Middle frontal gyrus (tissue), 1 donor: ENCODE measurements around the gene TMEM151A.
"Not testable (repeated sequence)": the region's sequence is repeated elsewhere in the genome, so short reads cannot be mapped to it uniquely, and the experiment has no call there.

ENCODE experiments used
- DNase-seq: peaks from one replicate; pipeline ENCODE4 v3.0.0-alpha.2; 2015; ENCODE audit warnings: low spot score; ENCODE audit errors: extremely low spot score

TMEM151A gene

DNA sequence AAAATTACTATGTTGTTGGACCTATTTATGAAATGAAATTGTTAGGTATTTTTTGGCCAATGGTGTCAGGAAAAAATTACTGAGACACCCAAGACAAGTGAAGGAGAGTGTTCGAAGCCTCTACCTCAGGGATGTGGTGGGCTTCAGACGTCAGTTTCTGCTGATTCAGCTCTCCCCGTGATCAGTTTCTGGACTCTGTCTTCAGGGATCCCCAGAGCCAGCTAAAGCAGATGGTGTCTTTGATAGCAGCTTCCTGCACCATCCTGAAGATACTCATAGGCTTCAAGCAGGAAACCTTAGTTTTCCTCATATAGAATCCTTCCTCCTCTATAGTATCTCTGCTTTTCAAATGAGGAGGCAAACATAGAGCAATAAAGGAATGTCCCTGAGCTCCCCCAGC is 17.8 kb downstream of the TMEM151A start:
- no peak for DNase-seq

DNA sequence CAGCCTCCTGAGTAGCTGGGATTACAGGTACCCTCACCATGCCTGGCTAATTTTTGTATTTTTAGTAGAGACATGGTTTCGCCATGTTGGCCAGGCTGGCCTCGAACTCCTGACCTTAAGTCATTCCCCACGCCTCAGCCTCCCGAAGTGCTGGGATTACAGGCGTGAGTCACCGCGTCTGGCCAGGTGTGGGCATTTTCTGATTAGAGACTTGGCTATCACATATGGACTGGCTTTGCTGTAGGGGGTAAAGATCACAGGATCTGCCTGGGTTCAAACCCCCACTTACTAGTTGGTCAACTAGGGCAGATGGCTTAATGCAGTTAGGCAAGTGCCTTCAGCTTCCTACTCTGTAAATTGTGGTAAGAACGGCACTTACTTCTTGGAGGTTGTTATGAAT is 18.6 kb downstream of the TMEM151A start:
- no peak for DNase-seq

DNA sequence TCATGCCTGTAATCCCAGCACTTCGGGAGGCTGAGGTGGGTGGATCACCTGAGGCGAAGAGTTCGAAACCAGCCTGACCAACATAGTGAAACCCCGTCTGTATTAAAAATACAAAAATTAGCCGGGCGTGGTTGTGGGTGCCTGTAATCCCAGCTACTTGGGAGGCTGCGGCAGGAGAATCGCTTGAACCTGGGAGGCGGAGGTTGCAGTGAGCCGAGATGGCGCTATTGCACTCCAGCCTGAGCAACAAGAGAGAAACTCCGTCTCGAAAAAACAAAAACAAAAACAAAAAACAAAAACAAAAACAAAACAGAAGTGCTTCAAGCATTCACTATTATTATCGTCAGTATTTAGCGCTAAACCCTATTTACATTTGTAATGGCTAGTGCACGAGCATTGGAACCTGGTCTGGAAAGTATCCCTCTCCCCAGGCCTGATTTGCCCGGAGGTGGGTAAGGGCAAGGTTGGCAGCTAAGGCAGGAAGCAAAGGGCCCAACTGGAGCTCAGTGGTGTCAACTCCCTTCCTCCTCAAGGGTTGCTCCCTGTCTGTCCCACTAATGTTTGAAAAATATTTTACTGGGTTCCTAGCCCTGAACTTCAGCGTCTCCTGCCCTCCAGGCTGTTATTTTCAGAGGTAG is 19.2 kb downstream of the TMEM151A start:
- not testable (repeated sequence) for DNase-seq

DNA sequence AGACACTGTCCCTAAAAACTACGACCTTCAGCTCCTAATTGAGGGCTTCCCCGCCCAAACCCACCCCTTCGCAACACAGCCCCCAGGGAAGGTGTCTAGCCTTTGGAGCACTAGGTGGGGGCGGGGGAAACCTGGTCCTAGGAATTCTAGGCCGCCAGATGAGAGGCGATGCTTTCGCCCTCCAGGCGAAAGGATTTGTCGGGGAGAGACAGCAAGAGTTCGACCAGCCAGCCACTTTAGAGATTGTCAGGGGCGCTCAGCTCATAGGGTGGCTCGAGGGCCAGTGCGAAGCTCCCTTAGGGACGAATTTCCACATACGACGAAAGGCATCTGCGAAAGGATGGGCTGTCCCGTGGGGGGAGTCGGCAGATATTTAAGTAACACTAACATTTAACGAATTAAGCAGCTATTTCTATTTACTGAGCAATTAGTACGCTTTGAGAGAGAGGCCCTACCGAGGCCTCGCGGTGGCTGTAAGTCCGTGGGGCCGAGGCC is 19.8 kb downstream of the TMEM151A start:
- DNase-seq, result no peak

DNA sequence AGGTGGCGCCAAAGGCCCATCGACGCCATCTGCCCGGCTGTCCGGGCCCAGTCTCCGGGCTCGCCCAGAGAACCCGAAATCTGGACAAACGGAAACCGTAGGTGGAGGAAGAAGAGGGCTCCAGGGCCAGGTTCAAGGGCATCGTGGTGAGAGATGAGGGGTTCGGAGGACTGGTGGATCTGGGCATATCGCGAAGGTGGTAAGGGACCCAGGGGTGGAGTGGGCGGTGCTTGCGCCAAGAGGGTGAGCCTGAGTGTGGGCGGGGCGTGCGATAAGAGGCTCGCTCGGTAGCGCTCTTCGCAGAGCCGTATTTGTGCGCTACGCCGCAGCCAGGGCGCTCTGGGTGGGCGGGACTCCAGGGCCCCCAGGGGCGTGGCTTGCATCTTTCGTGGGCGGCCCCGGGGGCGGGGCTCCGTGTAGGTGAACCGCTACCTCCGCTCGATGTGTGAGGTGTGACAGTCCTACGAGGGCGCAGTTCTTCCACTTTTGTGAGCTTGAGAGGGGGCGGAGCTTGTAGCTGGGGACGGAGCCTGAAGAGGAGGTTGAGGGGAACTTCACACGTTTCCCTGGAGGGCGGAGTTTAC is 20.4 kb downstream of the TMEM151A start:
- peak; percentile 38 for DNase-seq

DNA sequence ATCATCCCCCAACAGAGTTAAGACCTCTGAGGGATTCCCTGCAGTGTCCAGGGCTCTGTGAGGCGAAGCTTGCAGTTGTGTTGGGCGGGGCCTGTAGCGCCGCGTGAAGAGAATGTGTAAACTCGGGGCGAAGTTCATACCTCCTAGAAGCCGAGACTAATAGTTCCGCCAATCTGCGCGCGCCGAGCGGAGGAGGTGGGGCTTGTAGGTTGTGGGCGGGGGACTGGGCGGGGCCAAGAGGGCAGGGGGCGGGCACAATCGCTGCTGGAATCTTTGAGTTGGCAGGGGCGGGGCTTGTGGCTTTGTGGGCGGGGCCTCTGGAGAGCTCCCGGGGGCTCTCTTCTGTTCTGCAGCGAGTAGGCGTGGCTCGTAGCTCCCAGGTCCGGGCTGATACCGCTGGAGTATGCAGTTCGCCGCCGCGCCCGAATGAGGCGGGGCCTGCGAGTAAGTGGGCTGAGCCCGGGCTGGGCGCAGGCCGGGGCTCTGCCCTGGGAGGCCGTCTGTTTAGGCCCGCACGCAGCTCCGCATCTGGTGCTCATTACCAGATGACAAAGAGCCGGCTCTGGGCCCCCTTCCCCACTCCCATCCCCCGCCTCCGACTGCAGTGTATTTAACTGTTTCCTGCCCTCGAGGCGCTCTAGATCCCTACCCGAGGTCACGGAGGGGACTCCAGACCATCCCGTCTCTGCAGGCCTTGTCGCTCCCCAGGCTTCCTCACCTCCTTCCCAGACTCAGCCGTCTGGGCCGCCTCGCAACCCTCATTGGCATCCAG is 21.0 kb downstream of the TMEM151A start:
- DNase-seq, result peak; percentile 85

DNA sequence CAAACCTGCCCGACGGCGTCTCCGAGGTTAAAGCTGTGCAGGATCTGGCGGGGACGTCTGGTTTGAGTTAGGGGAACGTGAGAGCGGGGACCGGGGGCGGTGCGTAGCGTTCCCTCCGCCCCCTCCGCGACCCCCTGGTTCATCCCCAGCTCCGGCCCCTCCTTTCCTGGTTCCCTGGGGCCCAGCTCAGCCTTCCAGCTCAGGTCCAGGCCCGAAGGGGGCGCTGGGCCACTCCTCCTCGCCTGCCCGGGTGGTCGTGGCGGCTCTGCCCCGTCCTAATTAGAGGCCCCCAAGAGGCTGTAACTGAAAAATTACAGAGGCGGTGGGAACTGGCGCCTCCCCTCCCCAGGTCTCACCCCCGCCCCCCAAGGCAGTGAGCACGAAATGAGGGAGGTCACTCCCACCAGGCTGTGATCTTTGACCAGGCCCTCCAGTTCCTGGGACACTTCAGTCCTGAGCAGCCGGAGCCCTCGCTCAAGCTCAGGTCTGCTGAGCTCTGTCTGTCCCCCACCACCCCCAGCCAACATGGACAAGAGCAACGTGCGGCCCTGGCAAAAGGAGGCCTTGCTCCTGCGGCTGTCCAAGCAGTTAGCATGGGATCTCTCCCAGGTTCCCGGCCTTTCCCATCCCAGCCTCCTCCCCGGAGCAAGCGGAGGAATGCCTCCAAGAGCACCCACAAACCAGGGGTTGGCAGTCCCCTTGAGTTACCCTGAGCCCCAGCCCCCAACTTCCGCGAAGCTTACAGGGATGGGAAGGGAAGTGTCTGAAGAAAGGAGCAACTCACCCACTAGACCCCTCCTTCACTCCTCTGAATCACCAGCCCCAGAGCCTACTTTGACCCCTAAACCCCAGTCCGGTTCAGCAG is 21.9 kb downstream of the TMEM151A start:
- no peak for DNase-seq

DNA sequence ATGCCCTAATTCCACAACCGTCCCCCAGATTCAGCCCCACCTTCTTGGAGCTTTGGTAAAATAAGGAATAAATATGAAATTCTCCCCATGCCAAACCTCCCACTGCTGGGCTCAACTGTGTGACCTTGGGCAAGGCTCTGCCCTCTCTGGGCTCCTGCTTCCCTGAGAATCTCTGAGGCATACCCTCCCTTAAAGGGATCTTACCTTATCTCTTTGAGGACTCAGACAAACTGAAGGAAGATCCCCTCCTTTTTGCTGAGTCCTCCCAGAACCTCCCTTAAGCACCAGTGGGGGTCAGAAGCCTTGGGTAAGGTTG is 22.4 kb downstream of the TMEM151A start:
- DNase-seq, result no peak

DNA sequence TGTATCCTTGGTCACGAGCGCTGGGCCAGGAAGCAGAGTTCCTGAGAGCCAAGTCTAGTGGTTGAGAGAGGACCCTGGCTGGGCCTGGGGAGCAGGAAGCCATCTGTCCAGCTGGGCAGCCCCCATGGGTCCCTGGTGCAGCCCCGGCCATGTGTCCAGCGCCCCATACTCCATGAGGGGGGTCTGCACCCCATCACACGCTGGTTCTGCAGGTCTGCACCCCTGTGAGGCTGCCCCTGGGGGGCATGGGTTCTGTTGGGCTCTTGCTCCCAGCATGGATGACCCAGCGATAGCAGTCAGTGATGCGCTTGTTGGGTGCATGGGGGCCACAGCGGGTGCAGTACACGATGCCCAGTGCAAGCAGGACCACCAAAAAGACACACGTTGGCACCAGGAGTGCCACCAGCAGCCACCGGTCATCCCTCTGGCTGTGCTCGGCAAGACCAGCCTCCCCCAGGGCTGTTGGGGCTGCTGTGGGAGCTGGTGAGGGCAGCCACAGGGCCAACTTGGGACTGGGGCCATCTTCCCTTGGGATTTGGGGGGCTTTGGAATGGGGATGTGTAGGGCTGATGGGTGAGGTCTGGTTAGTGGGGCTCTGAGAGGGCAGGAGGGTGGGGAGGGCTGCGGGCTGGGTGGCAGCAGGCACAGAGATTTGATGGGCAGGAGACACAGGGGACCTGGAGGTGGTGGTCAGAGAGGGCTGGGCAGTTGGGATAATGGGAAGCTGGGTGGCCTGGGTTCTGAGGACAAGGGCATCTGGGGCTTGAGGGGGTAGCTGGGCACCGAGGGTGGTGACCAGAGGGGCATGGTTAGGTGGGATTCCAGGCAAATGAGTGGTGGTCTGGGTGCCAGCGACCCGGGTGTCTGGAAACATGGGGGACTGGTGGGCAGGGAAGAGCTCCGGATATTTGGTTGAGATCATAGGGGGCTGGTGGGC is 23.1 kb downstream of the TMEM151A start:
- no peak for DNase-seq

DNA sequence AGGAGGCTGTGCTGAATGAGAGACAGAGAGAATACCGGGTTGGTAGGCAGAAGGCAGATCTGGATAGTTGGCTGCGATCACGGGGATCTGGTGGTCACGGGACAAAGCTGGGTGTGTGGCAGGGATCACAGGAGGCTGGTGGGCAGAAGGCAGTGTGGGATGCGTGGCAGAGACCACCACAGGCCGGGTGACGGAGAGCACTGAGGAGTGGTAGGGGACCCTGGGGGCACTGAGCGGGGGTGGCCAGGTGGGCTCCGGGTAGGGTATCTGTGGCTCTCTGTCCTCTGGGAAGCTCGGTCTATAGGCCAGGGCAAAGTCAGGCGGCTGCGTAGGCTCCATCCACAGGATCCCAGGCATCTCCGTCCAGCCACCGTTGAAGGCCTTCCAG is 23.8 kb downstream of the TMEM151A start:
- DNase-seq, result no peak

DNA sequence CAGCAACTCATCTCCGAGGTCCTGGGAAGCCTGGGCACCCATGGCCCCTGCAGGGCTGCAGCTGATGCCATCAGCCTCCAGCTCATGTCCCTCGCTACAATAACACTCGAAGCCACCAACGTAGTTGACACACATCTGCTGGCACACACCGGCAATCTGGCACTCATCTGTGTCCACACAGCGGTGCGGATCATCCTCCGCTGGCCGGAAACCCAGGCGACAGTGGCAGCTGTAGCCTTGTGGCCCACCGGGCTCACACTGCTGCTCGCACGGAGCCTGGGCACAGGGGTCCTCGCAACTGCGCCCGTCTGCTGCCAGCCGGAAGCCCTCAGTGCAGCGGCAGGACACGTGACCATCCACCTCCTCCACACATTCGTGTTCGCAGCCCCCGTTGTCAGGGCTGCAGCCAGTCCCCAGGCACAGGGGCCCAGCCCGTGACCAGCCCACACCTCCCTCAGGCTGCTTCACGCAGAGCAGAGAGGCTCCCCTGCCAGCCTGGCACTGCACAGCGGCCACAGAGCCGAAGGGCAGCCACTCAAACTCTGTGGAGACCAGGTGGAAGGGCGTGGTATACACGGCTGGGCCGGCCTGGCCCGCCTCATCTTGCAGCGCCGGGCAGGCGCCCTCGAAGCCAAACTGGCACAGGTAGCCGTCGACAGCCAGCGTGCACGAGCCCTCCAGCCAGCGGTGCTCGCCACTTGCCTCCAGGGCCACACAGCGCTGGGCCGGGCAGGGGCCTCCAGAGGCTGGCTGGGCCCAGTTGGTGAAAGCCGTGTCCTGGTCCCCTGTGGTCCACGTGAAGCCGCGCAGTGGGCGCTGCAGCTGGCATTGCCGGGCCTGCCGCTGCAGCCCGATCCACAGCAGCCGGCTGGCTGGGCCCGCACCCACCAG is 24.5 kb downstream of the TMEM151A start:
- no peak for DNase-seq

DNA sequence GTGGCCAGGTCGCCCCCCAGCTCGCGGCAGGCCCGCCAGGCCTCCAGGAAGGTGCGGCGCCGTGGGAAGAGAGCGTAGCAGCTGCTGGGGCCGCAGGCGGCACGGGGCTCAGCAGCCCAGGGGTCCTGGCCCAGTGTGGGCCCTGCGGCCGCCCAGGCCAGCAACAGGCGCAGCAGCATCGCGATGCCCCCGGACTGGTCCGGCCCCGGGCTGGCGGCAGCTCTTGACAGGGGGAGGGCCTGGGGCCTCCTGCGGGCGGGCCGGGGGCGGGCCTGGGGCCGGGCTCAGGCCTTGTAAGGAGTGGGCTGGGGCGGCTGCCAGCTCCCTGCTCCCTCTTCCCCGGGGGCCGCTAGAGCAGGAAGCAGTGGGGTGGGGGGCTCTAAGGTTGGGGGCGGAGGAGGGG is 25.2 kb downstream of the TMEM151A start, which contains the start of gene CD248:
Gene CD248 (minus strand): TSS at position 196 of the 403 bp plus-strand sequence. CDS start 17 bp downstream, at position 179.
- no peak for DNase-seq

DNA sequence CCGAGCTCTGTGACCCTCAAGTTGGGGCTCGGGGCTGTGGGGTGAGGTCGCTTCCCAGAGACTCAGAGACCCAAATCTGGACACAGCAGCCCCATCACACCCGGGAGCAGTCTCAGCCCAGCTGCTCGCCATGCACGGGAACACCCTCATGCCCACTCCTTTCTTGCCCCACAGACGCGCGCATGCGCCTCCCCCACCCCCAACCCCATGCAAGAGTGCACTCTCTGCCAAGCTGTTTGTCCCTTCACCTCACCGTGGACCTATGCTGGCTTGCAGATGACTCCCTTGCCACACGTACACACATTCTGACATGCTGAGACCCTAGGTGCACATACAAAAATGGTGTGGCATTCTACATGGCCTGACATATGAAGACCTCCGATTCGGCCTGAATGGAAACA is 25.6 kb downstream of the TMEM151A start:
- no peak for DNase-seq

DNA sequence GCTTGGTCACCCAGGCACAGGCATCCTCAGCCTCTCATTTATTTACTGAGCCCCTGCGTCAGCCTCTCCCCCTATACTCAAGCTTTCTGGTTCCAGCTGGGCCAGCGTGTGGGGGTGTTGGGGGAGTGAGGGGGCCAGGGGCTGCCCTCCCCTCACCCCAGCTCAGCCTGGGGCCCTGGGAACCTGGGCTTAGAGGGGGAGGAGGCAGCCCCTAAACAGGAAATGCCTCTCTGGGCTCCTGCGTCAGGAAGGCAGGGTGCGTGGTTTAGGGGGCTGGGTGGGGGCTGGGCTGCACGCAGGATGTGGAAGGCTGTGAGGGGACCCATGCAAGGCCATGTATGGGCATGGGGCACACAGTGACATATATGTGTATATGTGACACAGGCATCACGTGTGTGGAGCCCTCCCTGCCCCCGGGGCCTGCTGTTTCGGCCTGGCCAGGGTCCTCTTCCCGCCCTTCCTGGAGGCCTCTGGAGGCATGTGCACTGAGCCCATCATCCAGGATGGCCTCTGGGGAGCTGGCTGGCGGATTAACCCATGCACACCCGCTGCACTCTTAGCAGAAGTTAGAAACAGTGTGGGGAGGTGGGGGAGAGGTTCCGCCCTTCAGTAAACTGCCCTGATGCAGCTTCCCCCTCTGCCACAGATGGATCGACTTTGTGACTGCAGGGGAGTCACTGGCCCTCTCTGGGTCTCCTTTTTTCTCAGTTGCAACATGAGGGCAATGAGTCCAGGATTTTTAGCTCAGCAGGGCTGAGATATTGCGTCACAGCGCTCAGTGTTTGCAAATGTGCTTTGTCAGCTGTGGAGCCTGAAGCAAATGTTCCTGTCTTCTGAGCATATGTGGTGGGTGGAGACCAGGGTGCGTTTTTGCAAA is 26.3 kb downstream of the TMEM151A start:
- DNase-seq, result no peak

DNA sequence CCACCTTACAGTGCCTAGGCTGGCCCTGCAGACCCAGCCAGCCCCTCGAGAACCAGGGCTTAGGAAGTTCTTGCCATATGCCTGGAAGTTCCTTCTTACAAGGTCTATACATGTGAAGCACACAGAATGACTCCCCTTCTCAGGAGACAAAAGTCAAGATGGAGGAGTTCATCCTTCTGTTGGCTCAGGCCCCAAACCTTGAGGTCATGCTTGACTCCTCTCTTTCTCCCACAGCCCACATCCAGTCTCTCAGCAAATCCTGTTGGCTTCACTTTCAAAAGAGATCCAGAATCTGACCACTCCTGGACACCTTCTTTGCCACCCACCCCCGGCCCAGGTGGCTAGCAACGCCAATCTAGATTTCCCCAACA is 26.9 kb downstream of the TMEM151A start:
- DNase-seq, result no peak

DNA sequence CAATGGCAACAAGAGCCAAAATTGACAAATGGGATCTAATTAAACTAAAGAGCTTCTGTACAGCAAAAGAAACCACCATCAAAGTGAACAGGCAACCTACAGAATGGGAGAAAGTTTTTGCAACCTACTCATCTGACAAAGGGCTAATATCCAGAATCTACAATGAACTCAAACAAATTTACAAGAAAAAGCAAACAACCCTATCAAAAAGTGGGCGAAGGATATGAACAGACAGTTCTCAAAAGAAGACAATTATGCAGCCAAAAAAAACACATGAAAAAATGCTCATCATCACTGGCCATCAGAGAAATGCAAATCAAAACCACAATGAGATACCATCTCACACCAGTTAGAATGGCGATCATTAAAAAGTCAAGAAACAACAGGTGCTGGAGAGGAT is 28.6 kb downstream of the TMEM151A start:
- not testable (repeated sequence) for DNase-seq

DNA sequence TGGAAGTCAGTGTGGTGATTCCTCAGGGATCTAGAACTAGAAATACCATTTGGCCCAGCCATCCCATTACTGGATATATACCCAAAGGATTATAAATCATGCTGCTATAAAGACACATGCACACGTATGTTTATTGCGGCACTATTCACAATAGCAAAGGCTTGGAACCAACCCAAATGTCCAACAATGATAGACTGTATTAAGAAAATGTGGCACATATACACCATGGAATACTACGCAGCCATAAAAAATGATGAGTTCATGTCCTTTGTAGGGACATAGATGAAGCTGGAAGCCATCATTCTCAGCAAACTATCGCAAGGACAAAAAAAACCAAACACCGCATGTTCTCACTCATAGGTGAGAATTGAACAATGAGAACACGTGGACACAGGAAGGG is 29.1 kb downstream of the TMEM151A start:
- not testable (repeated sequence) for DNase-seq

DNA sequence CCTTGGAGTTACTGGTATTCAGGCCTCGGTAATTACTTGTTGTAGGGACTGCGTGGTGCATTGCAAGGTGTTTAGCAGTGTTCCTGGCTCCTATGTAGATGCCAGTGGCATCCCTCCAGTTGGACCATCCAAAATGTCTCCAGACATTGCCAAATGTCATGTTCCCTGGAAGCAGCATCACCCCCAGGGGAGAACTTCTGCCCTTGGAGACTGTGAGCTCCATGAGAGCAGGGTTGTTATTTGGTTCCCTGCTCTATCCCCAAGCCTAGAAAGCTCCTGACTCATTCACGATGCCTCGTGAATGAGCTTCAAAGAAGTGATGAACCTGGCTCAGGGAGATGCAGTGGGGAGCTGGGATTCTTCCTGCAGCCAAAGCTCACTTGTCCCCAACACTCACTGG is 29.9 kb downstream of the TMEM151A start:
- DNase-seq, result no peak
